Measurements from ENCODE around the gene EPHA6.
A peak's percentile ranks its signal among the peaks of the same experiment; 100 is the strongest.

Gene EPHA6

DNA sequence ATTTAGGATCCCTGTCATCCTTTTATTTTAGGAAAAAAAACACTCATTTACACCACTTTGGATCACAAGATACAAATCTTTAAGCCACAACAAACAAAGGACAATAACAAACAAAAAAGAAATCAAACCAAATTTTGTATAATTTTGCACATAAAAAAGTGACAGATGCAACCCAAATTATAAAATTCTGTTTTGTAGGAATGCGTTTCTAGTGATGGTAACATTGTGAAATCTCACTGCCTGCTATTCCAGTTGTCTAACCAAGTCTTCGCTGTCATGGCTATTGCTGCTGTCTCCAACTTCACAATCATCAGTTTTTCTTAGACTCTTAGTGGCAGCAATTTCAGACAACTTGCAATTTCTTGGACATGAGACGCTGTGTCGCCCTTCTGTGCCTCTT, 891.8 kb downstream of the EPHA6 start:
- DNase-seq (ENCODE audit: low read depth), result no peak

DNA sequence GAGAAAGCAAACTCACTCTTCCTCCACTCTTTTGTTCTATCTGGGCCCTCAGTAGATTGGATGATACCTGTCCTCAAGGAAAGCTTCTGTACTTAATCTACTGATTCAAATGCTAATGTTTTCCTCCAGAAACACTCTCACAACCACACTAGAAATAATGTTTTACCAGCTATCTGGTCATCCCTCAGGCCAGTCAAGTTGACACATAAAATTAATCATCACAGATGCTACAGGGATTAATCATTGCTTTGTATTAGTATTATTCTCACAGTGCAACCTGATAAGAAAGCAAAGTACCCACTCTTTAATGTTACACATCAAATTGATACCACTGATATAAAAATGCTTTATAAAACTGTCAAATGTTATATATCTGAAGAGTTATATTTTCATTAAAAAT, 897.3 kb downstream of the EPHA6 start:
- no peak for DNase-seq (ENCODE audit: low read depth)

DNA sequence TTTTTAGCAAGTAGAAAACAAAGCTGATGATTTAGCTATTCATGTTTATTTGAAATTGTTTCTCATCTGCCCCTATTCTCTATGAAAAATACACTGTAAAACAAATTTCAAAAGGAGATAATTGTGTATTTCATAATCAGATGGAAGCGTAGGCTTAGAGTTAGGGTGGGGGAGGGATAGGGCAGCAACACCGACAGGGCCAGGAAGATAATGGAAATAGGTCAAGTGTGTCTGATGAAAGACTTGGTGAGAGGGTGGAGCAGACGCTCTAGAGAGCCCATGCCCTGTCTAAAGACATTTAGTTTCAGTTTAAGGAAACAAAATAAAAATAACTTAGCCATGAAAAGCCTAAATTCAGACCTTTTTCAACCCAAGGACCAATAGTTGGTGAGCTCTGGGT, 898.5 kb downstream of the EPHA6 start:
- DNase-seq (ENCODE audit: low read depth), result no peak

DNA sequence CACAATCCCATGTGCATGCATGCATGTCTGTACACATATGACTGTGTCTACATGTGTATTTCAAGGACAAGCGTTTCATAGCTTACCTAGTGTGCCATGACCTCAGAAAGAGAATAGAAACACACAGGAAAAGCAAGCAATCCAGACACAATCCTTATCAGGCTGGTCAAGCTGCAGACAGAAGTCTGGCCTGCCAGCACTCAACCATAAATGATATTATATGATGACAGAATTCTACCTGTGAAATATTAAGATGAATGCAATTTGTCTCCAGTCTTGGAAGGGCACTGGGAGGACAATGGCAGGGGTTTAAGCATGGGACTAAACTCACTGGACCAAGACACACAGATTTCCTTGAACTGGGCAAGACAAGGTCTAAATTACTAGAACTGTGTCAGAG, 899.2 kb downstream of the EPHA6 start:
- DNase-seq (ENCODE audit: low read depth), result no peak

DNA sequence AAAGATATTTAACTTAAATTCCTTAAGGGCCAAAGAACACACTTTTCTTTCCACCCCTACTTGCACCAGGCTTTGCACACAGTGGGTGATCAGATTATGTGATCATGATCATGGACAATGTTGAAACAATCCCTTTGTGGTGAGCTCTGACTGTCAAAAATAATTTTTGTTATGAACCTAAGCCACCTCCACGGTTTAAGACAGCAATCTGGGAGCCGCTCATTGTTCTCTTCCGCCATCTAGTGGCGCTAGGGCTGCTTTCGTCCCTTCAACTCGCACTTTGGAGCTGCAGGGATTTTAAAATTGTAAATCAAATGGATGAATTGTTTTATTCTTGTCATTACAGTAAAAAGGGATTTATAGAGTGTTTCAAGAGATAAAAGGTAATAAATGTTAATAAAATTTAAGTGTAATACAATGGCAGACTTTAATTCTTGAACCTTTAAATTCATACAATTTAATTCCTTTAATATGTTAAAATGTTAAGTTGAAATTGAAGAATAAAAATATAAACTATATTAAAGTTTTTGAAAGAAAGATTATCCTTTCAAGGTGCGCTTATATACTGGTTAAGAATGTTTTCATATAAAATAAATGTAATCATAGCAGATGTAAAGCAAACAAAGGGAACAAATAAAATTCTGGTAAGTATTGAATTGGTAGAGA, 904.9 kb downstream of the EPHA6 start:
- peak; percentile 36 for DNase-seq (ENCODE audit: low read depth)

DNA sequence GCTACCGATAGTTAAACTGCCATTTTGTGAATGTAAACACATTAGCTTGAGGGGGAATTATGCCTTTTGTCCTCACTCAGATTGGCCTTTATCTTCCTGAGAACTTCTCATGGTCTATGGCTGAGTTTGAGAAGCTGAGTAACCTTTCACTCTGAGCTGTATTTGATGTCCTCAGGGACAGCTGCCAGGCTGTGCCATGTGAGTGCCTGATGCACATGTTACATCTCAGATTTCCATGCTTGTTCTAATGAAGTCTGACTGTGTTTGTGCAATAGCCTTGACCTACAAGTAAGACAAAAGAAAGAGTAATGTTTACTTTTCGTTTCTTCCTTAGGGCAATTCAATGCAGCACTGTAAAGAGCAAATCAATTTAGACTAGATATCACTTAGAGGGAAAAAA, 906.0 kb downstream of the EPHA6 start:
- DNase-seq (ENCODE audit: low read depth), result no peak

DNA sequence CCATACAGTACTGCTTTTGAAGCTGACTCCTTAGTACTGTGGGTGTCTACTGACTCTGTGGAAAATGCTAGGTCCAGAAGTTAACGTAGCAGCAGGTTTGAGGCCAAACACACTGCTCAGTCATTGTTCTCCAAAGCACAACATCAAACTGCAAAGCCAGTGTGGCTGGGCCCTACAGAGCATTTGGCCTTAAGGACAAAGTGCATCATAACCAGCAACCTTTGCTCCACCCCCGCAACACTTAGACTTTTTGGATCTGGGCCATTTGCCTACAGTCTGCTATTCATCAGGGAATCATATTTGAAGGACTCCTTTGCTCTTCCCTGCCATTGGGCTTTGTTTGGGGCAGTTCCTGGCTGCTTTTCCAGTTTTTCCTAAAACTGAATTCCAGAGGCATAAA, 907.1 kb downstream of the EPHA6 start:
- DNase-seq (ENCODE audit: low read depth), result no peak

DNA sequence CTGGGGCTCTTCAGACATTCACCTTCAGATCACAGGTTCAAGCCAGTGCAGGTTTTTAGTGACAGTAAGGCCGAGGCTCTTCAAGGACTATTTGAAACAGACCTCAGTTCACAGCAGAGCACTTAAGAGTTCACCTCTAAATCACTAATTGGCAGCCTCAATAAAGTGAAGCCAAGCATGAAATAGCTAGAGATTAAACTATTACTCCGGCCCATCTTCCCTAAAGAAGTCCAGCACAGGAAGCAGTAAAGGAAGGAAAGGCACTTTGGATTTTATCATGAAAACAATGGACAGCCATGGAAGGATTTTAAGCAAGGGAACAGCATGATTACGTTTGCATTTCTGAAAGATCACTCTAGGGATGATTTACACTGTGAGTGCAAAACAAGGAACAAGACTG, 922.5 kb downstream of the EPHA6 start:
- DNase-seq (ENCODE audit: low read depth), result no peak

DNA sequence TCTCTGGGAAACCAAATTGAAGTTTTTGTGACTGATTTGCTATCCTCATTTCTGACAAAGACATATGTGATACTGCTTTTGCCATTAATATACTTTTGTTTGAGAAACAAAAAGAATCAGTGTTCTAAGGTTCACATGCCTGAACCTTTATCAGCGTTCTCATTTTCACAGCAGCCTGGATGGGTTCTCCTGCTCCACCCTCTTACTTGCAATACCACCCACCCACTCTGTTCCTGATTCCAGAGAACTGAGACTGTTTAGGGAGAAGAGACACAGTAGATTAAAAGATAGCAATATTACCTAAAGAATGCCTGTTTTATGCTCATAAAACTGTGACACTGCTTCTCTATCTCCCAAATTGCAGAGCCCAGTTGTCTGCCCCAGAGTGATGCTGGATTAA, 924.4 kb downstream of the EPHA6 start:
- DNase-seq (ENCODE audit: low read depth), result no peak

DNA sequence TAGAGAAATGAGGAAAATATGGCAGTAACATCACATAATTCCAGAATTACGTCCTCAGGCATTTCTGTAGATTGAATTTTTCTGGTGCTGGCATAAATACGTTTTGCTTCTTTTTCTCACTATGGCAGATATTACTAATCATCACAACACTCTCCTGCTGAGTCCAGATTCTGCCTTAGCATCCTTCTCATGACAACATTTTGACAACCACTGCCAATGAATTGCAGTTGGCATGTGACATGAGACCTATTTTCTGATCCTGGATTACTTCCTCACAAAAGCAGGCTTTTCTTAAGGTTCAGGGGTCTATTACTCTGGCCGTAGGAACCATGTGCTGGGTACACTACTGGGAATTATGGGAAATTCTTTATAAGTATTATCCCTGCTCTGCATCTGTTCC, 927.6 kb downstream of the EPHA6 start:
- DNase-seq (ENCODE audit: low read depth), result no peak

DNA sequence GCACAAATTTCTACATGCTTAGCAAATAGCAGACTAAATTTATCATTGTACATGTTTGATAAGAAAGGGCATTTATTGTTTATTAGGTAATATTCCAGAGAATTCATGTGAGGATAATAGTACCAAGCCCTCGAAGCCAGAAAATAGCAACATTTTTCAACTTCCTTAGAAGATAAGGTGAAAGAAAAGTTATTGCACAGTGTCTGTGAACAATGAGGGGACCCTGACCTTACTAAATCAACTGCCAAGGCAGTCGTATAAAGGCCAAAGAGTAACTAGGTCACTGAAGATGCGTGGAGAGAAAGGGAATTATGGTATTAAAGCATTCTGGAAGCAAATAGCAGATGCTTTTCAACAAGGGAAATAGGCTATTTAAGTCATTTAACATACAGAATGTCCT, 929.9 kb downstream of the EPHA6 start:
- DNase-seq (ENCODE audit: low read depth), result no peak

DNA sequence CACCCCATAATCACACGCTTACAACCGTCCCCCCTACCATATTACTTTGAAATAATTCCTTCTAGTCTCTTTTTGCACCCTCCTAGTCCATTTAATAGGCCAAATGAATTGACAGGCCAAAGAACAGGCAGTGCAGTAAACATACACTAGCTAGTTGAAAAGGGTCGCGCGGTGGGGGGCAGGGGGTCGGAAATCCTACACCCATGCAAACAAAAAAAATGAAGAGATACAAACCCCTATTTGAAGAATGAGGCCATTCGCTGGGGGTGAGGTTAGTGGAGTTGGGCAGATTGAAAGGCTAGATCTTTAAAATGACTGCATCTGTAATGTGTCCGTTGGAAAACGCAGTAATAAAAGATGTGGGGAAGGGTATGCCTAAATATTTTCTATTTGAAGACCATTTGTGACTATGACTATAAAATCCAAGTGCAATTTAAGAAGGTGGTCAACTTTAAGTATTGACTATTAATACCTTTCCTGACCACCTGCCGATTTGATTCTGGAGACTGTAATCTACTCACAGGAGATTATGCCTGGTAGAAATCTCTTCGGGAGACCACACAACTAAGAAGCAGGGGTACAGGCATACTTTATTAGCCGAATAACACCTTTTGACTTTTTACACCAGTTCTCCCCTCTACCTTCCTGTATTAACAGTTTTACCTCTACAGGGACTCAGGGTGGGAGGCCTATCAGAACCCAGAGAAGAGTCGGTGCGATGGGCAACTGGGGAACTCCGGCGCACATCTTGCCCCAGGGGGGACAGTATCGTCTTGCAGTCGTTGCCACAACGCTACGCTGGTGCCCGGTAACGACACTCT, 949.4 kb downstream of the EPHA6 start:
- DNase-seq (ENCODE audit: low read depth), result no peak

DNA sequence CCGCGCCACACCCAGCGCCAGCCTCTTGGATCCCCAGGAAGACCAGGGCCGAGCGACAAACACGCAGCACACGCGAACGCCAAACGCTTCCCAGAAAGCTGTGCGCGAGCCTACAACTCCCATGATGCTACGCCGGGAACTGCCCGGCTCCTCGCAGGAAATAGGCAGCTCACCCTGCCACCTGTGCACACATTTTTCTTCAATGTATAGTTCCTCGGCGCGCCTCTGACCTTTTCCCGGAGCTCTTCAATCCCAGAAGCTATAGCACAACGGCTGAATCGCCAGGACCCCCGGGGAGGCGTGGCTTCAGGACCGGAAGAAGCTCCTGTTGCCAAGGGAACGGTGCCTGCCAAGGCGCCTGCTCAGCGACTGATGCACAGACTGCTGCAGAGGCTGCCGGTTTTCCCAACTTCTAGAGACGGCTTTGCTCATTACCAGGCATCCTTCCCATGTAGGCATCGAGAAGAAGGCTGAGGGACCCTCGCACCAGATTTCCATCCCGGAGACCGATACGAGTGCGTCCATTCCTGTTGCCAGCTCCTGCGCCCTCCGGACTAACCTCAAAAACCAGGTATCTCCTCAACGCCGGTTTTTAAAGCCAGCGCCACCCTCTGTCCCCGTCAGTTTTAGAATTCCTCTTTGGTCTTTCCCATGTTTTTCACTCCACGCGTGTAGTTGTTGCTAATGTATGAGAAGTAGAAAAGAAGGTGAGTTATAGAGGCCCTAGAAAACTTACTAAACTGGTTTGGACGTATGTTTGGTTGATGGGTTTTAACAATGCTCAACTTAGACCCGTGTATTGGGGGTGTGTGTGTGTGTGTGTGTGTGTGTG, 950.2 kb downstream of the EPHA6 start, which contains the start of gene ARL6:
TSS of gene ARL6 (plus strand) at position 352 of the 832 bp plus-strand sequence. CDS start 3,350 bp downstream, outside the sequence.
- DNase-seq (ENCODE audit: low read depth), result peak; percentile 55

DNA sequence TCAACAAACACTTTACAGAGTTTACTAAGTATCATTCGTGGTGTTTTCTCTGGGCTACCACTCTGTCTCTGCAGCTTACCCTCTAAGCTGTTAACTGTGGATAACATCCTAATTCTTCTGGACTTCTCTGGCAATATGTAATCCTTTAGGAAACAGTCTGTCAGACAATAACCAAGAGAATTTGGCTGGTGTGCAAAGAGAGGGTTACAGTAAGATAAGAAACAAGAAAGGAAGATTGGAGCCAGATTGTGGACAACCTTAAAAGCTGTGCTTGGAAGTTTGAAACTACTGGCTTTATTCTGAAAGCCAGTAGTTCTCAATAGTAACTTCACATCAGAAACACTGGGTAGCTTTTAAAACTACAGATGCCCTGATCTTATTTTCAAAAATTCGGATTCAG, 950.9 kb downstream of the EPHA6 start:
- DNase-seq (ENCODE audit: low read depth), result no peak

DNA sequence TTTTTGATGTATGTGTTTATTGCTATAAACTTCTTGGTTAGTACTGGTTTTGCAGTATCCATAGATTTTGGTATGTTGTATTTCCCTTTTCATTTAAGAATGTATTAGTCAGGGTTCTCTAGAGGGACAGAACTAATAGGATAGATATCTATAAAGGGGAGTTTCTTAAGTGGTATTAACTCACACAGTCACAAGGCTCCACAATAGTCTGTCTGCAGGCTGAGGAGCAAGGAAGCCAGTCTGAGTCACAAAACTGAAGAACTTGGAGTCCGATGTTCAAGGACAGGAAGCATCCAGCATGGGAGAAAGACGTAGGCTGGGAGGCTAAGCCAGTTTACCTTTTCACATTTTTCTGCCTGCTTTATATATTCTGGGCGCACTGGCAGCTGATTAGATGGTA, 958.5 kb downstream of the EPHA6 start:
- no peak for DNase-seq (ENCODE audit: low read depth)

DNA sequence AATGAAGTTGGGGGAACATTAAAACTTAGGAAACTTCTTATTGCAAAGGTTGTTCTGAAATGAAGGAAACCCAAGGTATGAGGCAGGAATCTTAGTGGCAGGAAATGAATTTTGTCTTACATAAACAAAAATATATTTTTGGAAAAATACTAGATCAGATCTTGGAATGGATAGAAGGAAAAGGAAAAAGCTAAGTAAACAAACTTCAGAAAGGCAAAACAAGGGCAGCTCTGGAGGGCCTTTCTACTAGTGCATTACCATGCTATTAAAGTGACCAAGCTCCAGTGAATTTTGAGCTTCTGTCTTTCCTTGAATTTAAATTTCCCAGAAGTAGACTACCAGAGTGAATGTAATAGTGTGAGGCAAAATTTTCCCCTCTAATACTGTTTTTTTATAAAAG, 963.8 kb downstream of the EPHA6 start:
- DNase-seq (ENCODE audit: low read depth), result no peak

DNA sequence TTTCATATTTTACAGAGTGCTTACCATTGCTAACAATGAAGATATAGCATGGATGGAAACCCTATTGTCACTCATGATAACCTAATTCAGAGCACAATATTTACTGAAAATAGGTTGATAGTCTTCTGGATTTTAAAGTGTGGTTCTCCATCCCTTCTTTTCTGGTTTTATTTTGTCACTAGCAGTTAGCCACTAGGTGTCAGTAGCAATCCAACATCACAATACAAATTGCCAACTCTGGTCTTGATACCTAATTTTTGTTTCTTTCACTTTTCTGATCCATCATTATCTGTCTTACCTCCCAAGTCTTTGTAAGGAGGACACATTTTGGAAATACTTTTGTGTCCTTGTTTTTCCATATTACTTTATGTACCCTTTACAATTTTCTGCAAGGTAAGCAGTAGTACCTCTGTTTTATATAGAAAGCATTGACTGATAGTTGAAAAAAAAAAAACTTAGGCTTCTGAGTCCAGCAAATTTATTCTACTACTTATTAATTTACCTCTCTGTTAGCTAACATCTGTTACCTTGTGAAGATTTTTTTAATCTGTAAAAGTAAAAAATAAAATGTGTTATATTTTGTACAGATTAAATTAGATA, 979.1 kb downstream of the EPHA6 start:
- DNase-seq (ENCODE audit: low read depth), result no peak

DNA sequence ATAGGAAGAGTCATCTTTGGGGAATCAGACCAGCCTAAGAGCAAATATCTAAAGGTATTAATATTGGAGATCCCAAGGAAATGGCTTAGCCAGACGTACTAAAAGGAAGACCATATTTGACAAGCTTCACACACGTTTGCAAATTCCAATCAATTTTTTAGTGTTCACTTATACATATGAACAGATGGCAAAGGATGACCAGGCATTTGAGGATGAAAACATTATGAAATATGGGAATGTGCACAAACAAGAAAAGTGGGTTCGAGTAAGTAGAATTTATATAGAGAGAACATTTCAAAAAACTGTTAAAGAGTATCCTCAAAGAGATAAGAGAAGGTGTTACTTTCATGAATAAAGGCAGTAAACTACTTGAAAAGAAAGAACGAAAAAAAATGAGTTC, 981.6 kb downstream of the EPHA6 start:
- no peak for DNase-seq (ENCODE audit: low read depth)

Measured in stimulated activated CD8-positive, alpha-beta memory T cell treated with anti-CD3 and anti-CD28 coated beads, Interleukin-7, amount 100 ng/mL, for 24 hours (primary cell).